Measurements from ENCODE around the gene PACS2. TPM values are rescaled to one million over a fixed set of nuclear protein-coding genes. Genes with fewer than 3 reads are reported as not detected.

PACS2 gene
- total RNA-seq, 1 experiment from 2014 or later, result 72.5 TPM

GRCh38 chr14:105423488-105424195, 109.1 kb downstream of the PACS2 start:
- H3K27me3 Mint-ChIP-seq (ENCODE audit: low read depth), result peaks cover 2% of the 10 kb centered on the region

More at GRCh38 chr14:105423488-105424195, 109.1 kb downstream of the PACS2 start:
- Histone ChIP-seq H2BK12ac (ENCODE audit: insufficient read length, low read depth, low read length) (no peak overlapping the region), H2BK120ac (ENCODE audit: low read depth, low read length, poor library complexity, severe bottlenecking) (no peak overlapping the region), H3K9me3 (ENCODE audit: control insufficient read depth, low read depth, low read length) (no peaks in the 10 kb centered on the region), H4K20me1 (ENCODE audit: control insufficient read depth, insufficient read depth, insufficient read length) (no peaks in the 10 kb centered on the region), H3K14ac (ENCODE audit: insufficient read depth, low read length) (no peak overlapping the region), H3K18ac (ENCODE audit: insufficient read length, low read depth, low read length) (no peak overlapping the region), H3K23ac (ENCODE audit: insufficient read length, low read depth, low read length) (no peak overlapping the region), H2AFZ (ENCODE audit: low read length) (no peak overlapping the region), H3K79me1 (ENCODE audit: insufficient read depth, low read depth, low read length, poor library complexity, severe bottlenecking) (peaks cover 21% of the 10 kb centered on the region), H2BK5ac (ENCODE audit: insufficient read length, low read length) (no peak overlapping the region), H4K91ac (ENCODE audit: insufficient read length, low read depth, low read length) (no peak overlapping the region), H3K9ac (ENCODE audit: extremely low read depth, insufficient read length, low read length) (no peak overlapping the region), H3K27me3 (ENCODE audit: insufficient read depth, low read length) (no peaks in the 10 kb centered on the region), H3K4me2 (ENCODE audit: insufficient read depth, insufficient read length, low read length) (no peak overlapping the region), H2AK5ac (ENCODE audit: insufficient read length, low read length) (no peak overlapping the region), H3K4me1 (ENCODE audit: insufficient read depth, low read length) (no peaks in the 10 kb centered on the region), H3K56ac (ENCODE audit: insufficient read length, low read depth, low read length) (no peak overlapping the region), H4K8ac (replicated peaks; ENCODE audit: insufficient read length, low read depth, low read length) (no peak overlapping the region), H2BK15ac (ENCODE audit: low read depth, low read length) (no peak overlapping the region), H2BK20ac (ENCODE audit: low read depth, low read length, poor library complexity, severe bottlenecking) (no peak overlapping the region), H3K27ac (ENCODE audit: insufficient read length, low read depth, low read length) (no peak overlapping the region), H3K79me2 (ENCODE audit: insufficient read depth, low read length) (peaks cover 54% of the 10 kb centered on the region; the same call in 1 of the 2 replicates), H4K5ac (ENCODE audit: insufficient read length, low read depth, low read length) (no peak overlapping the region), H3T11ph (ENCODE audit: low read length) (no peak overlapping the region), H3K4ac (ENCODE audit: low read depth, low read length) (no peak overlapping the region), H3K23me2 (ENCODE audit: insufficient read length, low read depth, low read length, poor library complexity, severe bottlenecking) (peaks cover 20% of the 10 kb centered on the region)
- no peak for DNase-seq
- no CpG with 5 or more reads among the region's 21 CpGs for WGBS (ENCODE audit: extremely low coverage, insufficient read length, low lambda C conversion rate)
- Mint-ChIP-seq H3K36me3 (ENCODE audit: insufficient read depth in 1 of 3, low read depth in 3 of 3) (peaks cover 32 to 53% (median 39%) of the 10 kb centered on the region in 3 experiments), H3K9me3 (peaks cover 0 to 3% of the 10 kb centered on the region in 2 experiments; a peak in 1 of 5 replicates), H3K27ac (no peak overlapping the region), H3K4me3 (no peak overlapping the region), H3K4me1 (peaks cover 15 to 28% of the 10 kb centered on the region in 2 experiments)
- no peak for TF ChIP-seq CTCF (conservative IDR thresholded peaks at IDR 0.05)
